Fibroblast of mammary gland (primary cell): Measurements from ENCODE around the gene UNC45B.

Experiments
- DNase-seq: peaks from one replicate; pipeline ENCODE4 v3.0.0-alpha.2; 2010; ENCODE audit warnings: low read depth
- H3K4me3 ChIP-seq: 2 replicates; pipeline ENCODE4 v1.5.1; 2011; ENCODE audit warnings: low read depth, mild to moderate bottlenecking, low read length, moderate library complexity; ENCODE audit not compliant: control insufficient read depth
- TF ChIP-seq, protein P1 (sequence below): conservative IDR thresholded peaks from 2 replicates; pipeline ENCODE4 v1.5.1; 2011; ENCODE audit warnings: low read depth, low read length, inconsistent platforms; ENCODE audit not compliant: control insufficient read depth, insufficient read depth

UNC45B gene, protein sequence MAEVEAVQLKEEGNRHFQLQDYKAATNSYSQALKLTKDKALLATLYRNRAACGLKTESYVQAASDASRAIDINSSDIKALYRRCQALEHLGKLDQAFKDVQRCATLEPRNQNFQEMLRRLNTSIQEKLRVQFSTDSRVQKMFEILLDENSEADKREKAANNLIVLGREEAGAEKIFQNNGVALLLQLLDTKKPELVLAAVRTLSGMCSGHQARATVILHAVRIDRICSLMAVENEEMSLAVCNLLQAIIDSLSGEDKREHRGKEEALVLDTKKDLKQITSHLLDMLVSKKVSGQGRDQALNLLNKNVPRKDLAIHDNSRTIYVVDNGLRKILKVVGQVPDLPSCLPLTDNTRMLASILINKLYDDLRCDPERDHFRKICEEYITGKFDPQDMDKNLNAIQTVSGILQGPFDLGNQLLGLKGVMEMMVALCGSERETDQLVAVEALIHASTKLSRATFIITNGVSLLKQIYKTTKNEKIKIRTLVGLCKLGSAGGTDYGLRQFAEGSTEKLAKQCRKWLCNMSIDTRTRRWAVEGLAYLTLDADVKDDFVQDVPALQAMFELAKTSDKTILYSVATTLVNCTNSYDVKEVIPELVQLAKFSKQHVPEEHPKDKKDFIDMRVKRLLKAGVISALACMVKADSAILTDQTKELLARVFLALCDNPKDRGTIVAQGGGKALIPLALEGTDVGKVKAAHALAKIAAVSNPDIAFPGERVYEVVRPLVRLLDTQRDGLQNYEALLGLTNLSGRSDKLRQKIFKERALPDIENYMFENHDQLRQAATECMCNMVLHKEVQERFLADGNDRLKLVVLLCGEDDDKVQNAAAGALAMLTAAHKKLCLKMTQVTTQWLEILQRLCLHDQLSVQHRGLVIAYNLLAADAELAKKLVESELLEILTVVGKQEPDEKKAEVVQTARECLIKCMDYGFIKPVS

DNA sequence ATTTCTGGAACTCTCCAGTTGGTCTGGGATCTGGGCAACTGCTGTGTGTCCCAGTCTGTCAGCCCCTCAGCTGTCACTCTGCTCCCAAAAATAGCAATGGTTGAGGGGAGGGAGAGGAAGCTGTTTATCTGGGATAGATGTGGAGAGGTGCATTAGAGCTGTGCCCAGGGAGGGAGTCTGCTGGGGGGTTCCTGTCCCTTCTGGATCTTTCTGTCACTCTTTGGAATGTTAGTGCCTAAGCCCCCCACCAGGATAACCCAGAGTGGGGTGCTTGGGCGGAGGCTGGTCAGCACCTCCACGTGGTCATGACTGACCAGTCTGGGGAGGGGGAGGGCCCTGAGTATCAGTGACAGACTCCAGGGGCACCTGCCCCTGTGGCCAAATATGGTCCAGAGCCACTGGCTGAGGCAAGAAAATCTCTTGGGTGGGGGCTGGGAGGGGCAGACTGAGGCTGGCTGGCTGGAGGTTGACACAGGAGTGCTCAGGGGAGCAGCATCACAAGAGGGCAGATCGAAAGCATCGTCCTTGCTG, at the start of gene UNC45B:
UNC45B (plus strand) TSS at position 443 of the 531 bp plus-strand sequence. CDS start 447 bp downstream, outside the sequence.
- TF ChIP-seq, protein P1, sequence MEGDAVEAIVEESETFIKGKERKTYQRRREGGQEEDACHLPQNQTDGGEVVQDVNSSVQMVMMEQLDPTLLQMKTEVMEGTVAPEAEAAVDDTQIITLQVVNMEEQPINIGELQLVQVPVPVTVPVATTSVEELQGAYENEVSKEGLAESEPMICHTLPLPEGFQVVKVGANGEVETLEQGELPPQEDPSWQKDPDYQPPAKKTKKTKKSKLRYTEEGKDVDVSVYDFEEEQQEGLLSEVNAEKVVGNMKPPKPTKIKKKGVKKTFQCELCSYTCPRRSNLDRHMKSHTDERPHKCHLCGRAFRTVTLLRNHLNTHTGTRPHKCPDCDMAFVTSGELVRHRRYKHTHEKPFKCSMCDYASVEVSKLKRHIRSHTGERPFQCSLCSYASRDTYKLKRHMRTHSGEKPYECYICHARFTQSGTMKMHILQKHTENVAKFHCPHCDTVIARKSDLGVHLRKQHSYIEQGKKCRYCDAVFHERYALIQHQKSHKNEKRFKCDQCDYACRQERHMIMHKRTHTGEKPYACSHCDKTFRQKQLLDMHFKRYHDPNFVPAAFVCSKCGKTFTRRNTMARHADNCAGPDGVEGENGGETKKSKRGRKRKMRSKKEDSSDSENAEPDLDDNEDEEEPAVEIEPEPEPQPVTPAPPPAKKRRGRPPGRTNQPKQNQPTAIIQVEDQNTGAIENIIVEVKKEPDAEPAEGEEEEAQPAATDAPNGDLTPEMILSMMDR, result no peak
- H3K4me3 ChIP-seq, result no peak within 1 kb of the TSS
- no peak for DNase-seq

GRCh38 chr17:35099908-35100307, 47.7 kb upstream of the UNC45B start:
- DNase-seq, result no peak

DNA sequence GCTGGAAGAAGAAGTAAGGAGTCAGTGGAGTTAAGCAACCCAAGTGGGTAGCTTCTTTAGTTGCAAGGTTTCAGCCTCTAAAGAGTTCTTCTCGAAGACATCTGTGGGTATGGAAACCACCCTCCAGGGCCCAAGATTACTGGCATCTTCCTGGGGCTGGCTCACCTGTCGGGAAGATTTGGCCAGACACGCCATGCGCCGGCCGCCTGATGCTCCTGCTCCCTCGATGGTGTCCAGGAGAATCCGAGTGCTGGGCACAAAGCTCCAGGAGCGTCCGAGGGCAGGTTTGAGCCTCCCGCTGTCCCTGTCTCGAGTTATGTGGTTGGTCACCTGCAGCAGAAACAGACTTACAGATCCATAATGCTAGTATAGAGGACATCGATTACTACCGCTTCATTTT, 46.6 kb upstream of the UNC45B start:
- no peak overlapping the region for H3K4me3 ChIP-seq
- no peak for DNase-seq
- TF ChIP-seq, protein P1, result no peak

More at GRCh38 chr17:35099908-35100307, 47.7 kb upstream of the UNC45B start:
- TF ChIP-seq, protein P1, result no peak
- H3K4me3 ChIP-seq, result no peak overlapping the region

DNA sequence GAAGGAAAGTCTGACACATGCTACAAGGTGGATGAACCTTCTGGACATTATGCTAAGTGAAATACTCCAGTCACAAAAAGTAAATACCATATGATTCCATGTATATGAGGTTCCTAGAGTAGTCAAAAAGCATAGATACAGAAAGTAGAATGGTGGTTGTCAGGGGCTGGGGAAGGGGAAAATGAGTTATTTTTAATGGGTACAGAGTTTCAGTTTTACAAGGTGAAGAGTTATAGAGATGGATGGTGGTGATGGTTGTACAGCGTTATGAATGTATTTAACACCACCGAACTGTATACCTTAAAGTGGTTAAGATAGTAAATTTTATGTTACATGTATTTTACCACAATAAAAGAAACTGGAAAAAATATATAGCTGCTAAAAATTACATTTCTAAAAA, 45.9 kb upstream of the UNC45B start:
- H3K4me3 ChIP-seq, result no peak overlapping the region
- TF ChIP-seq, protein P1, result no peak
- no peak for DNase-seq

DNA sequence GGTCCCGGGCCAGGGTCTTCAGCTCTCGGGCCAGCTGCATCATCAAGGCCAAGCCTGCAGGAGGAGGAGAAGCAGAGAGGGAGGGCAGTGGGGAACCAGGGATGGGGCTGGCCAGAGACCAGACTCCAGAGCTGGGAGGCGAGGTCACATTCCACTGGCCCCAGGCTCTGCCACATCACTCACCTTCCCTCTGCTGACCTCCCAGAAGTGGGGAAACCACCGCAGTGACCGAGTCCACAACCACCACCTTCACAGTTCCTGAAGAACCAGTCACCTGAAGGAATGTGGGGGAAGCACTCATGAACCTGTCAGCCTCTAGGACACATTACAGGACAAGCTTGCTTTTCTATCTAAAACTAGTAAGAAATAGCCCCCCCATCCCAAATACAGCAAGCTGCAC, 44.3 kb upstream of the UNC45B start:
- no peak for DNase-seq

More for the DNA sequence above, 44.3 kb upstream of the UNC45B start:
- TF ChIP-seq, protein P1, result no peak
- no peak overlapping the region for H3K4me3 ChIP-seq
